H9 (cell line): ENCODE measurements around the gene AMD1. TPM values are rescaled to one million over a fixed set of nuclear protein-coding genes. Genes with fewer than 3 reads are reported as not detected.

Experiments
- DNase-seq: peaks from one replicate; pipeline ENCODE4 v3.0.0-alpha.2; 2017
- H2AFZ ChIP-seq: one replicate; pipeline ENCODE4 v1.6.1; 2013; ENCODE audit warnings: mild to moderate bottlenecking, low read length, control low read depth, moderate library complexity
- H2AK5ac ChIP-seq: 2 replicates; pipeline ENCODE4 v1.6.1; 2013; ENCODE audit warnings: low read length, control low read depth, mixed read lengths; ENCODE audit not compliant: insufficient read length
- H2BK120ac ChIP-seq: one replicate; pipeline ENCODE4 v1.6.1; 2013; ENCODE audit warnings: low read depth, mild to moderate bottlenecking, low read length, control low read depth, inconsistent platforms; ENCODE audit not compliant: poor library complexity, severe bottlenecking
- H2BK12ac ChIP-seq: 2 replicates; pipeline ENCODE4 v1.6.1; 2013; ENCODE audit warnings: low read length, control low read depth, mixed read lengths, low read depth; ENCODE audit not compliant: insufficient read length
- H2BK15ac ChIP-seq: 2 replicates; pipeline ENCODE4 v1.6.1; 2013; ENCODE audit warnings: low read depth, low read length, control low read depth
- H2BK20ac ChIP-seq: one replicate; pipeline ENCODE4 v1.6.1; 2013; ENCODE audit warnings: low read depth, mild to moderate bottlenecking, low read length, control low read depth, inconsistent platforms; ENCODE audit not compliant: poor library complexity, severe bottlenecking
- H2BK5ac ChIP-seq: 2 replicates; pipeline ENCODE4 v1.6.1; 2013; ENCODE audit warnings: low read length, control low read depth, mixed read lengths; ENCODE audit not compliant: insufficient read length
- H3K14ac ChIP-seq: 2 replicates; pipeline ENCODE4 v1.6.1; 2013; ENCODE audit warnings: low read length, control low read depth; ENCODE audit not compliant: insufficient read depth
- H3K18ac ChIP-seq: 2 replicates; pipeline ENCODE4 v1.6.1; 2013; ENCODE audit warnings: low read depth, mild to moderate bottlenecking, mixed read lengths, low read length, control low read depth; ENCODE audit not compliant: insufficient read length
- H3K23ac ChIP-seq: 2 replicates; pipeline ENCODE4 v1.6.1; 2013; ENCODE audit warnings: low read length, control low read depth, mixed read lengths, low read depth; ENCODE audit not compliant: insufficient read length
- H3K23me2 ChIP-seq: 2 replicates; pipeline ENCODE4 v1.6.1; 2013; ENCODE audit warnings: low read depth, mild to moderate bottlenecking, mixed read lengths, low read length, control low read depth; ENCODE audit not compliant: insufficient read length, poor library complexity, severe bottlenecking
- H3K27ac ChIP-seq: 2 replicates; pipeline ENCODE4 v1.5.1; 2013; ENCODE audit warnings: low read length, control low read depth, mixed read lengths, low read depth; ENCODE audit not compliant: insufficient read length
- H3K27me3 ChIP-seq: 2 replicates; pipeline ENCODE4 v1.6.1; 2013; ENCODE audit warnings: low read length, control low read depth, inconsistent platforms; ENCODE audit not compliant: insufficient read depth
- H3K4ac ChIP-seq: 2 replicates; pipeline ENCODE4 v1.6.1; 2013; ENCODE audit warnings: low read depth, mild to moderate bottlenecking, control low read depth, inconsistent platforms, low read length, moderate library complexity
- H3K4me1 ChIP-seq: 2 replicates; pipeline ENCODE4 v1.6.1; 2013; ENCODE audit warnings: low read length, control low read depth, inconsistent platforms; ENCODE audit not compliant: insufficient read depth
- H3K4me2 ChIP-seq: 2 replicates; pipeline ENCODE4 v1.6.1; 2013; ENCODE audit warnings: low read length, control low read depth, mixed read lengths; ENCODE audit not compliant: insufficient read length, insufficient read depth
- H3K56ac ChIP-seq: 2 replicates; pipeline ENCODE4 v1.6.1; 2013; ENCODE audit warnings: low read depth, mild to moderate bottlenecking, mixed read lengths, low read length, control low read depth; ENCODE audit not compliant: insufficient read length
- H3K79me1 ChIP-seq: 2 replicates; pipeline ENCODE4 v1.6.1; 2013; ENCODE audit warnings: low read depth, mild to moderate bottlenecking, moderate library complexity, low read length, control low read depth, inconsistent platforms; ENCODE audit not compliant: insufficient read depth, poor library complexity, severe bottlenecking
- H3K79me2 ChIP-seq: 2 replicates; pipeline ENCODE4 v1.6.1; 2013; ENCODE audit warnings: low read length, control low read depth, inconsistent platforms; ENCODE audit not compliant: insufficient read depth
- H3K9ac ChIP-seq: 2 replicates; pipeline ENCODE4 v1.6.1; 2013; ENCODE audit warnings: low read length, control low read depth, mixed read lengths; ENCODE audit not compliant: insufficient read length; ENCODE audit errors: extremely low read depth
- H3K9me3 ChIP-seq: one replicate; pipeline ENCODE4 v1.6.1; 2013; ENCODE audit warnings: low read depth, low read length, inconsistent platforms; ENCODE audit not compliant: control insufficient read depth
- H3T11ph ChIP-seq: one replicate; pipeline ENCODE4 v1.6.1; 2013; ENCODE audit warnings: mild to moderate bottlenecking, low read length, control low read depth, inconsistent platforms
- H4K20me1 ChIP-seq: one replicate; pipeline ENCODE4 v1.6.1; 2013; ENCODE audit not compliant: control insufficient read depth, insufficient read length, insufficient read depth
- H4K5ac ChIP-seq: 2 replicates; pipeline ENCODE4 v1.6.1; 2013; ENCODE audit warnings: low read depth, mild to moderate bottlenecking, mixed read lengths, low read length, control low read depth; ENCODE audit not compliant: insufficient read length
- H4K8ac ChIP-seq: replicated peaks from 2 replicates; pipeline ENCODE4 v1.6.1; 2013; ENCODE audit warnings: low read length, control low read depth, mixed read lengths, low read depth; ENCODE audit not compliant: insufficient read length
- H4K91ac ChIP-seq: 2 replicates; pipeline ENCODE4 v1.6.1; 2013; ENCODE audit warnings: low read depth, mild to moderate bottlenecking, moderate library complexity, mixed read lengths, low read length, control low read depth; ENCODE audit not compliant: insufficient read length
- H3K27ac Mint-ChIP-seq, 3 experiments: 2 replicates in 2 of 3; 3 replicates in 1 of 3; pipeline ENCODE4 v1.8.0; 2020 to 2021; ENCODE audit warnings: mixed read lengths in 3 of 3, mild to moderate bottlenecking in 1 of 3, moderate library complexity in 1 of 3
- H3K27me3 Mint-ChIP-seq: 2 replicates; pipeline ENCODE4 v1.8.0; 2021; ENCODE audit warnings: low read depth, mild to moderate bottlenecking, moderate library complexity, mixed read lengths
- H3K36me3 Mint-ChIP-seq, 3 experiments: 2 replicates in 2 of 3; 3 replicates in 1 of 3; pipeline ENCODE4 v1.8.0; 2020 to 2021; ENCODE audit warnings: low read depth in 3 of 3, mixed read lengths in 3 of 3; ENCODE audit not compliant: insufficient read depth in 1 of 3
- H3K4me1 Mint-ChIP-seq, 2 experiments: 2 replicates each; pipeline ENCODE4 v1.8.0; 2020; ENCODE audit warnings: mixed read lengths in 2 of 2
- H3K4me3 Mint-ChIP-seq, 2 experiments: 2 replicates in 1 of 2; 3 replicates in 1 of 2; pipeline ENCODE4 v1.8.0; 2020 to 2021; ENCODE audit warnings: mild to moderate bottlenecking in 2 of 2, mixed read lengths in 2 of 2, moderate library complexity in 1 of 2
- H3K9me3 Mint-ChIP-seq, 2 experiments: 2 replicates in 1 of 2; 3 replicates in 1 of 2; pipeline ENCODE4 v1.8.0; 2020; ENCODE audit warnings: mild to moderate bottlenecking in 2 of 2, mixed read lengths in 2 of 2, moderate library complexity in 1 of 2
- WGBS: extraction: QIAGEN DNeasy Blood & Tissue Kit; methylation state at CpG from one replicate; pipeline ENCODE4 v1.1.7; 2013; ENCODE audit warnings: missing lambda C conversion rate, low lambda C conversion rate, mixed read lengths; ENCODE audit not compliant: insufficient read length; ENCODE audit errors: extremely low coverage; 5-methylcytosine and 5-hydroxymethylcytosine counted together
- total RNA-seq: library from RNA; stranded (reverse); gene quantifications from 2 replicates; pipeline ENCODE4 v1.2.1, GENCODE V29; 2021
- TF ChIP-seq, protein P1 (sequence below): fragments of 200-600 bp; sonication (generic); conservative IDR thresholded peaks from 3 replicates; pipeline ENCODE4 v1.8.0; 2021; ENCODE audit warnings: antibody characterized with exemption, mild to moderate bottlenecking

The AMD1 gene
- total RNA-seq, 1 experiment from 2014 or later, result 162 TPM

DNA sequence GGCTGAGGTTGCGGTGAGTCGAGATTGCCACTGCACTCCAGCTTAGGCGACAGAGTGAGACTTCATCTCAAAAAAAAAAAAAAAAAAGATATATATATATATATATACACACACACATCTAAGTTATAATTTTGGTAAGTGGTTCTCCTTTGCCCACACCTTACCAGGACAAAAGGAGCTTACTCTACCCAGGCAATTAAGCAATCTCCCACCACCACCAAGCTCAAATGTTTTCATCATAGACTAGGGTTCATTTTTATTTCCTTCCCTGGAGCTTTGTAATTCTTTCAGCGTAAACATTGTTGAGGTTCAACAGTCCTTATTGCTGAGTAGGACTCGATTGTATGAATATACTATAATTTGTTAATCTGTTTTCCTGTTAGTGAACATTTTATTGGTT lies 23.5 kb downstream of the AMD1 start:
- H4K20me1 ChIP-seq, result no peaks in the 10 kb centered on the region
- H4K8ac ChIP-seq, result no peak overlapping the region
- no peak overlapping the region for H3K14ac ChIP-seq
- H3K27ac ChIP-seq, result no peak overlapping the region
- H2AFZ ChIP-seq, result no peak overlapping the region
- Mint-ChIP-seq H3K27me3 (no peaks in the 10 kb centered on the region), H3K36me3 (peaks cover 37 to 61% (median 53%) of the 10 kb centered on the region in 3 experiments), H3K27ac (peak overlapping the region in 1 of 3 experiments; percentile 35; a peak in 2 of 7 replicates), H3K9me3 (peaks cover under 1 to 1% of the 10 kb centered on the region in 2 experiments; a peak in 3 of 5 replicates), H3K4me1 (peaks cover 2 to 8% of the 10 kb centered on the region in 2 experiments; a peak in 2 of 4 replicates), H3K4me3 (no peak overlapping the region)
- no peak overlapping the region for H3K4ac ChIP-seq
- H2BK20ac ChIP-seq, result no peak overlapping the region
- H3K4me1 ChIP-seq, result no peaks in the 10 kb centered on the region
- H3K79me1 ChIP-seq, result no peaks in the 10 kb centered on the region
- no peak overlapping the region for H2BK5ac ChIP-seq
- H3K9ac ChIP-seq, result no peak overlapping the region
- H3K4me2 ChIP-seq, result no peak overlapping the region
- H3K27me3 ChIP-seq, result no peaks in the 10 kb centered on the region
- no peak overlapping the region for H2BK120ac ChIP-seq
- no peak overlapping the region for H2AK5ac ChIP-seq
- no peaks in the 10 kb centered on the region; the same call in 1 of the 2 replicates for H3K79me2 ChIP-seq
- no peak overlapping the region for H2BK12ac ChIP-seq
- no peaks in the 10 kb centered on the region for H3K9me3 ChIP-seq
- no peak overlapping the region for H4K91ac ChIP-seq
- no CpG with 5 or more reads among the region's 5 CpGs for WGBS
- H3K23ac ChIP-seq, result no peak overlapping the region
- TF ChIP-seq, protein P1, sequence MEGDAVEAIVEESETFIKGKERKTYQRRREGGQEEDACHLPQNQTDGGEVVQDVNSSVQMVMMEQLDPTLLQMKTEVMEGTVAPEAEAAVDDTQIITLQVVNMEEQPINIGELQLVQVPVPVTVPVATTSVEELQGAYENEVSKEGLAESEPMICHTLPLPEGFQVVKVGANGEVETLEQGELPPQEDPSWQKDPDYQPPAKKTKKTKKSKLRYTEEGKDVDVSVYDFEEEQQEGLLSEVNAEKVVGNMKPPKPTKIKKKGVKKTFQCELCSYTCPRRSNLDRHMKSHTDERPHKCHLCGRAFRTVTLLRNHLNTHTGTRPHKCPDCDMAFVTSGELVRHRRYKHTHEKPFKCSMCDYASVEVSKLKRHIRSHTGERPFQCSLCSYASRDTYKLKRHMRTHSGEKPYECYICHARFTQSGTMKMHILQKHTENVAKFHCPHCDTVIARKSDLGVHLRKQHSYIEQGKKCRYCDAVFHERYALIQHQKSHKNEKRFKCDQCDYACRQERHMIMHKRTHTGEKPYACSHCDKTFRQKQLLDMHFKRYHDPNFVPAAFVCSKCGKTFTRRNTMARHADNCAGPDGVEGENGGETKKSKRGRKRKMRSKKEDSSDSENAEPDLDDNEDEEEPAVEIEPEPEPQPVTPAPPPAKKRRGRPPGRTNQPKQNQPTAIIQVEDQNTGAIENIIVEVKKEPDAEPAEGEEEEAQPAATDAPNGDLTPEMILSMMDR, result no peak
- no peak overlapping the region for H2BK15ac ChIP-seq
- no peak overlapping the region for H4K5ac ChIP-seq
- H3K18ac ChIP-seq, result no peak overlapping the region
- no peak overlapping the region for H3T11ph ChIP-seq
- no peak for DNase-seq
- H3K23me2 ChIP-seq, result no peaks in the 10 kb centered on the region
- H3K56ac ChIP-seq, result no peak overlapping the region
